IMR-90 (cell line): ENCODE measurements around the gene RAB30. TPM values are rescaled to one million over a fixed set of nuclear protein-coding genes. Genes with fewer than 3 reads are reported as not detected.

ENCODE experiments used
- ATAC-seq: fragments of 200-7000 bp; cut with Tn5 transposase; 2 replicates; pipeline ENCODE4 v1.9.1; 2020; ENCODE audit warnings: low read depth, mild to moderate bottlenecking, moderate library complexity
- BruUV-seq: library from RNA; stranded (reverse); fragments of 400-500 nt; replicated peaks from 2 replicates; lab custom pipeline; 2021; lab: Mats Ljungman, UMichigan
- CTCF ChIA-PET: fragments of 300-600 bp; formaldehyde crosslinking; extraction: SDS; loops from one replicate; lab custom pipeline; 2021; ENCODE audit warnings: antibody characterized with exemption; lab: Yijun Ruan, JAX
- POLR2A ChIA-PET: fragments of 300-600 bp; sonication (Branson Sonifier 250); formaldehyde crosslinking; loops from one replicate; lab custom pipeline; 2022; ENCODE audit warnings: antibody characterized with exemption; ENCODE audit not compliant: unreplicated experiment; lab: Charles Lee
- DNase-seq: peaks from one replicate; pipeline ENCODE4 v3.0.0; 2013
- H2AFZ ChIP-seq: replicated peaks from 2 replicates; pipeline ENCODE3; 2013; ENCODE audit warnings: low read length, mild to moderate bottlenecking; ENCODE audit not compliant: poor library complexity
- H2AK5ac ChIP-seq: 2 replicates; pipeline ENCODE4 v1.6.1; 2013; ENCODE audit warnings: low read depth, low read length, inconsistent platforms
- H2AK9ac ChIP-seq: replicated peaks from 2 replicates; pipeline ENCODE3; 2013; ENCODE audit warnings: mild to moderate bottlenecking, low read depth, low read length, moderate library complexity; ENCODE audit not compliant: poor library complexity
- H2BK120ac ChIP-seq: 2 replicates; pipeline ENCODE4 v1.6.1; 2013; ENCODE audit warnings: low read depth, low read length, inconsistent platforms
- H2BK15ac ChIP-seq: 3 replicates; pipeline ENCODE4 v1.6.1; 2013; ENCODE audit warnings: low read depth, low read length, inconsistent platforms
- H2BK20ac ChIP-seq: 2 replicates; pipeline ENCODE4 v1.6.1; 2013; ENCODE audit warnings: low read depth, mild to moderate bottlenecking, inconsistent platforms, low read length, moderate library complexity
- H2BK5ac ChIP-seq: 2 replicates; pipeline ENCODE4 v1.6.1; 2013; ENCODE audit warnings: mild to moderate bottlenecking, low read depth, low read length, inconsistent platforms; ENCODE audit not compliant: poor library complexity, severe bottlenecking
- H3K14ac ChIP-seq: replicated peaks from 2 replicates; pipeline ENCODE4 v1.6.1; 2013; ENCODE audit warnings: low read depth, low read length, inconsistent platforms
- H3K18ac ChIP-seq: 2 replicates; pipeline ENCODE4 v1.6.1; 2013; ENCODE audit warnings: low read depth, low read length, control low read depth
- H3K23ac ChIP-seq: 2 replicates; pipeline ENCODE4 v1.6.1; 2013; ENCODE audit warnings: low read depth, low read length, inconsistent platforms
- H3K27ac ChIP-seq: 2 replicates; pipeline ENCODE4 v1.5.1; 2013; ENCODE audit warnings: mild to moderate bottlenecking, control low read depth, low read length; ENCODE audit not compliant: insufficient read depth
- H3K27me3 ChIP-seq: 2 replicates; pipeline ENCODE4 v1.6.1; 2013; ENCODE audit warnings: low read length; ENCODE audit not compliant: control insufficient read depth, insufficient read depth
- H3K36me3 ChIP-seq: 2 replicates; pipeline ENCODE4 v1.6.1; 2013; ENCODE audit warnings: low read length, mixed read lengths; ENCODE audit not compliant: control insufficient read depth, insufficient read depth
- H3K4ac ChIP-seq: 2 replicates; pipeline ENCODE4 v1.6.1; 2013; ENCODE audit warnings: low read depth, low read length, inconsistent platforms
- H3K4me1 ChIP-seq: 2 replicates; pipeline ENCODE4 v1.6.1; 2013; ENCODE audit warnings: low read length, mixed read lengths; ENCODE audit not compliant: control insufficient read depth, insufficient read depth
- H3K4me2 ChIP-seq: 2 replicates; pipeline ENCODE4 v1.6.1; 2013; ENCODE audit warnings: low read depth, mild to moderate bottlenecking, control low read depth, low read length, moderate library complexity
- H3K4me3 ChIP-seq: 2 replicates; pipeline ENCODE4 v1.5.1; 2013; ENCODE audit warnings: low read depth, mild to moderate bottlenecking, control low read depth, low read length, moderate library complexity; ENCODE audit not compliant: insufficient read depth
- H3K56ac ChIP-seq: 2 replicates; pipeline ENCODE4 v1.6.1; 2013; ENCODE audit warnings: low read length, inconsistent platforms; ENCODE audit not compliant: insufficient read depth; ENCODE audit errors: extremely low read depth
- H3K79me1 ChIP-seq, 2 experiments: 2 replicates each; pipeline ENCODE4 v1.6.1; 2013; ENCODE audit warnings: low read length in 2 of 2, inconsistent platforms in 1 of 2, low read depth in 1 of 2
- H3K9ac ChIP-seq: 2 replicates; pipeline ENCODE4 v1.6.1; 2013; ENCODE audit warnings: low read depth, low read length, control low read depth
- H3K9me1 ChIP-seq: 2 replicates; pipeline ENCODE4 v1.6.1; 2013; ENCODE audit warnings: low read length, inconsistent platforms; ENCODE audit not compliant: insufficient read depth
- H3K9me3 ChIP-seq: 2 replicates; pipeline ENCODE4 v1.6.1; 2013; ENCODE audit warnings: low read length; ENCODE audit not compliant: control insufficient read depth, insufficient read depth
- H4K20me1 ChIP-seq: 2 replicates; pipeline ENCODE4 v1.6.1; 2013; ENCODE audit warnings: low read length, inconsistent platforms; ENCODE audit not compliant: insufficient read depth
- H4K5ac ChIP-seq: 2 replicates; pipeline ENCODE4 v1.6.1; 2013; ENCODE audit warnings: mild to moderate bottlenecking, low read depth, low read length, control low read depth
- H4K8ac ChIP-seq, 2 experiments: 2 replicates each; pipeline ENCODE4 v1.6.1; 2013; ENCODE audit warnings: low read depth in 2 of 2, low read length in 2 of 2, control low read depth in 1 of 2, inconsistent platforms in 1 of 2
- H4K91ac ChIP-seq: 2 replicates; pipeline ENCODE4 v1.6.1; 2013; ENCODE audit warnings: low read depth, low read length, inconsistent platforms; ENCODE audit not compliant: insufficient read depth
- CEBPB ChIP-seq: IDR thresholded peaks from 2 replicates; pipeline ENCODE4 v1.6.1; 2012; ENCODE audit warnings: low read depth, low read length, improper control_type of control experiment
- CHD1 ChIP-seq: IDR thresholded peaks from 2 replicates; pipeline ENCODE4 v1.6.1; 2012; ENCODE audit warnings: low read depth, low read length, improper control_type of control experiment
- ELK1 ChIP-seq: fragments of 150-350 bp; IDR thresholded peaks from 2 replicates; pipeline ENCODE4 v1.6.1; 2016; ENCODE audit warnings: low read depth, mild to moderate bottlenecking, low read length, moderate library complexity, borderline replicate concordance
- FOS ChIP-seq: fragments of 150-350 bp; IDR thresholded peaks from 2 replicates; pipeline ENCODE4 v1.6.1; 2016; ENCODE audit warnings: low read depth, low read length
- MAFK ChIP-seq: IDR thresholded peaks from 2 replicates; pipeline ENCODE4 v1.6.1; 2012; ENCODE audit warnings: low read depth, low read length, improper control_type of control experiment
- MAZ ChIP-seq: IDR thresholded peaks from 2 replicates; pipeline ENCODE4 v1.6.1; 2012; ENCODE audit warnings: low read depth, mild to moderate bottlenecking, low read length, improper control_type of control experiment, moderate library complexity, borderline replicate concordance
- MXI1 ChIP-seq: IDR thresholded peaks from 2 replicates; pipeline ENCODE4 v1.6.1; 2012; ENCODE audit warnings: low read depth, mild to moderate bottlenecking, low read length, moderate library complexity, borderline replicate concordance
- POLR2A ChIP-seq: IDR thresholded peaks from 2 replicates; pipeline ENCODE4 v1.6.1; 2012; ENCODE audit warnings: mild to moderate bottlenecking, low read depth, low read length
- RAD21 ChIP-seq: IDR thresholded peaks from 2 replicates; pipeline ENCODE4 v1.6.1; 2012; ENCODE audit warnings: low read length, improper control_type of control experiment
- RCOR1 ChIP-seq: IDR thresholded peaks from 2 replicates; pipeline ENCODE4 v1.6.1; 2012; ENCODE audit warnings: mild to moderate bottlenecking, low read length, improper control_type of control experiment; ENCODE audit not compliant: insufficient replicate concordance
- RFX5 ChIP-seq: IDR thresholded peaks from 2 replicates; pipeline ENCODE4 v1.8.0; 2012; ENCODE audit warnings: low read depth, mild to moderate bottlenecking, low read length, moderate library complexity
- SMC3 ChIP-seq: fragments of 150-350 bp; IDR thresholded peaks from 2 replicates; pipeline ENCODE4 v1.6.1; 2016; ENCODE audit warnings: low read depth, mild to moderate bottlenecking, antibody characterized with exemption, low read length, moderate library complexity
- WGBS, 2 experiments: methylation state at CpG; one replicate each; pipeline versions ENCODE4 v1.1.5 to v1.1.7; 2013; ENCODE audit warnings: missing lambda C conversion rate in 2 of 2; ENCODE audit not compliant: insufficient read length in 1 of 2; ENCODE audit errors: extremely low coverage in 2 of 2; 5-methylcytosine and 5-hydroxymethylcytosine counted together
- dilution Hi-C: fragments of 300-500 bp; cut with HindIII; formaldehyde crosslinking; loops from one replicate; pipeline ENCODE4 v1.14.3; 2018; ENCODE audit warnings: low sequenced_read_pairs; ENCODE audit not compliant: unreplicated experiment
- in situ Hi-C: fragments of 300-500 bp; cut with MboI; formaldehyde crosslinking; loops from 3 replicates; pipeline ENCODE4 v1.14.3; 2019; ENCODE audit warnings: low sequenced_read_pairs, inconsistent platforms, mixed read lengths
- intact Hi-C: fragments of 100-400 bp; cut with micrococcal nuclease; formaldehyde crosslinking; loops from 2 replicates; pipeline ENCODE4 v1.10.0; 2022
- polyA plus RNA-seq, 3 experiments: library from polyadenylated mRNA; depleted of rRNA; stranded (reverse); fragments of >200 nt; gene quantifications; 2 replicates each; pipeline ENCODE4 v1.2.3, GENCODE V29; 2012; ENCODE audit warnings: low replicate concordance in 1 of 3
- total RNA-seq: library from RNA; depleted of rRNA; stranded (reverse); fragments of >200 nt; gene quantifications from 2 replicates; pipeline ENCODE4 v1.2.3, GENCODE V29; 2012
- TF ChIP-seq, protein P1 (sequence below): conservative IDR thresholded peaks from 2 replicates; pipeline ENCODE4 v1.5.1; 2012; ENCODE audit warnings: mild to moderate bottlenecking, low read depth, low read length, improper control_type of control experiment
- TF ChIP-seq, protein P2 (sequence below): fragments of 150-350 bp; IDR thresholded peaks from 2 replicates; pipeline ENCODE4 v1.6.1; 2017; ENCODE audit warnings: mild to moderate bottlenecking, antibody characterized with exemption, low read length, low read depth

Gene RAB30
- total and polyA plus RNA-seq, 2 of the 4 experiments (the other 2 are of a cell fraction), result 7.2 to 25.6 TPM

GRCh38 chr11:83027794-83028193 is 43.9 kb downstream of the RAB30 start:
- BruUV-seq, result no TSS peak

More at GRCh38 chr11:83027794-83028193, 43.9 kb downstream of the RAB30 start:
- Histone ChIP-seq H4K5ac (no peak overlapping the region), H4K91ac (no peak overlapping the region), H3K4ac (no peak overlapping the region), H4K20me1 (no peaks in the 10 kb centered on the region), H2AK9ac (no peak overlapping the region), H3K27ac (no peak overlapping the region), H3K9me3 (no peaks in the 10 kb centered on the region), H2BK15ac (no peak overlapping the region), H3K36me3 (no peaks in the 10 kb centered on the region), H3K4me1 (no peaks in the 10 kb centered on the region), H4K8ac (no peak overlapping the region), H3K14ac (no peak overlapping the region), H2AFZ (no peak overlapping the region), H3K4me3 (no peak overlapping the region), H2AK5ac (no peak overlapping the region), H3K9me1 (no peaks in the 10 kb centered on the region; the same call in 1 of the 2 replicates), H3K79me1 (peaks cover 7 to 8% of the 10 kb centered on the region in 2 experiments; a peak in 2 of 4 replicates), H2BK5ac (no peak overlapping the region), H3K18ac (no peak overlapping the region), H2BK20ac (no peak overlapping the region), H3K27me3 (no peaks in the 10 kb centered on the region), H2BK120ac (no peak overlapping the region), H3K4me2 (no peak overlapping the region), H3K23ac (no peak overlapping the region), H3K9ac (no peak overlapping the region), H3K56ac (no peak overlapping the region)
- DNase-seq (no peak), ATAC-seq (no peak)
- dilution Hi-C loops, result no loop called here
- no CpG with 5 or more reads among the region's 2 CpGs for WGBS, 2 experiments
- TF ChIP-seq POLR2A (no peak), MAFK (no peak), CEBPB (no peak), MAZ (no peak), SMC3 (no peak), ELK1 (no peak), FOS (no peak), MXI1 (no peak), RCOR1 (no peak), CHD1 (no peak), RFX5 (no peak), RAD21 (no peak)
- TF ChIP-seq, protein P1, sequence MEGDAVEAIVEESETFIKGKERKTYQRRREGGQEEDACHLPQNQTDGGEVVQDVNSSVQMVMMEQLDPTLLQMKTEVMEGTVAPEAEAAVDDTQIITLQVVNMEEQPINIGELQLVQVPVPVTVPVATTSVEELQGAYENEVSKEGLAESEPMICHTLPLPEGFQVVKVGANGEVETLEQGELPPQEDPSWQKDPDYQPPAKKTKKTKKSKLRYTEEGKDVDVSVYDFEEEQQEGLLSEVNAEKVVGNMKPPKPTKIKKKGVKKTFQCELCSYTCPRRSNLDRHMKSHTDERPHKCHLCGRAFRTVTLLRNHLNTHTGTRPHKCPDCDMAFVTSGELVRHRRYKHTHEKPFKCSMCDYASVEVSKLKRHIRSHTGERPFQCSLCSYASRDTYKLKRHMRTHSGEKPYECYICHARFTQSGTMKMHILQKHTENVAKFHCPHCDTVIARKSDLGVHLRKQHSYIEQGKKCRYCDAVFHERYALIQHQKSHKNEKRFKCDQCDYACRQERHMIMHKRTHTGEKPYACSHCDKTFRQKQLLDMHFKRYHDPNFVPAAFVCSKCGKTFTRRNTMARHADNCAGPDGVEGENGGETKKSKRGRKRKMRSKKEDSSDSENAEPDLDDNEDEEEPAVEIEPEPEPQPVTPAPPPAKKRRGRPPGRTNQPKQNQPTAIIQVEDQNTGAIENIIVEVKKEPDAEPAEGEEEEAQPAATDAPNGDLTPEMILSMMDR, result no peak
- TF ChIP-seq, protein P2, sequence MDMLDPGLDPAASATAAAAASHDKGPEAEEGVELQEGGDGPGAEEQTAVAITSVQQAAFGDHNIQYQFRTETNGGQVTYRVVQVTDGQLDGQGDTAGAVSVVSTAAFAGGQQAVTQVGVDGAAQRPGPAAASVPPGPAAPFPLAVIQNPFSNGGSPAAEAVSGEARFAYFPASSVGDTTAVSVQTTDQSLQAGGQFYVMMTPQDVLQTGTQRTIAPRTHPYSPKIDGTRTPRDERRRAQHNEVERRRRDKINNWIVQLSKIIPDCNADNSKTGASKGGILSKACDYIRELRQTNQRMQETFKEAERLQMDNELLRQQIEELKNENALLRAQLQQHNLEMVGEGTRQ, result no peak
- intact Hi-C loops, result no loop called here
- CTCF ChIA-PET, result no interaction called here
- POLR2A ChIA-PET, result no interaction called here
- in situ Hi-C loops, result no loop called here
